H9 (cell line): Measurements from ENCODE around the gene CSTA. TPM values are rescaled to one million over a fixed set of nuclear protein-coding genes. Genes with fewer than 3 reads are reported as not detected.

ENCODE experiments used
- DNase-seq: peaks from one replicate; pipeline ENCODE4 v3.0.0-alpha.2; 2017
- H2AFZ ChIP-seq: one replicate; pipeline ENCODE4 v1.6.1; 2013; ENCODE audit warnings: mild to moderate bottlenecking, low read length, control low read depth, moderate library complexity
- H2AK5ac ChIP-seq: 2 replicates; pipeline ENCODE4 v1.6.1; 2013; ENCODE audit warnings: low read length, control low read depth, mixed read lengths; ENCODE audit not compliant: insufficient read length
- H2BK120ac ChIP-seq: one replicate; pipeline ENCODE4 v1.6.1; 2013; ENCODE audit warnings: low read depth, mild to moderate bottlenecking, low read length, control low read depth, inconsistent platforms; ENCODE audit not compliant: poor library complexity, severe bottlenecking
- H2BK12ac ChIP-seq: 2 replicates; pipeline ENCODE4 v1.6.1; 2013; ENCODE audit warnings: low read length, control low read depth, mixed read lengths, low read depth; ENCODE audit not compliant: insufficient read length
- H2BK15ac ChIP-seq: 2 replicates; pipeline ENCODE4 v1.6.1; 2013; ENCODE audit warnings: low read depth, low read length, control low read depth
- H2BK20ac ChIP-seq: one replicate; pipeline ENCODE4 v1.6.1; 2013; ENCODE audit warnings: low read depth, mild to moderate bottlenecking, low read length, control low read depth, inconsistent platforms; ENCODE audit not compliant: poor library complexity, severe bottlenecking
- H2BK5ac ChIP-seq: 2 replicates; pipeline ENCODE4 v1.6.1; 2013; ENCODE audit warnings: low read length, control low read depth, mixed read lengths; ENCODE audit not compliant: insufficient read length
- H3K14ac ChIP-seq: 2 replicates; pipeline ENCODE4 v1.6.1; 2013; ENCODE audit warnings: low read length, control low read depth; ENCODE audit not compliant: insufficient read depth
- H3K18ac ChIP-seq: 2 replicates; pipeline ENCODE4 v1.6.1; 2013; ENCODE audit warnings: low read depth, mild to moderate bottlenecking, mixed read lengths, low read length, control low read depth; ENCODE audit not compliant: insufficient read length
- H3K23ac ChIP-seq: 2 replicates; pipeline ENCODE4 v1.6.1; 2013; ENCODE audit warnings: low read length, control low read depth, mixed read lengths, low read depth; ENCODE audit not compliant: insufficient read length
- H3K23me2 ChIP-seq: 2 replicates; pipeline ENCODE4 v1.6.1; 2013; ENCODE audit warnings: low read depth, mild to moderate bottlenecking, mixed read lengths, low read length, control low read depth; ENCODE audit not compliant: insufficient read length, poor library complexity, severe bottlenecking
- H3K27ac ChIP-seq: 2 replicates; pipeline ENCODE4 v1.5.1; 2013; ENCODE audit warnings: low read length, control low read depth, mixed read lengths, low read depth; ENCODE audit not compliant: insufficient read length
- H3K27me3 ChIP-seq: 2 replicates; pipeline ENCODE4 v1.6.1; 2013; ENCODE audit warnings: low read length, control low read depth, inconsistent platforms; ENCODE audit not compliant: insufficient read depth
- H3K4ac ChIP-seq: 2 replicates; pipeline ENCODE4 v1.6.1; 2013; ENCODE audit warnings: low read depth, mild to moderate bottlenecking, control low read depth, inconsistent platforms, low read length, moderate library complexity
- H3K4me1 ChIP-seq: 2 replicates; pipeline ENCODE4 v1.6.1; 2013; ENCODE audit warnings: low read length, control low read depth, inconsistent platforms; ENCODE audit not compliant: insufficient read depth
- H3K4me2 ChIP-seq: 2 replicates; pipeline ENCODE4 v1.6.1; 2013; ENCODE audit warnings: low read length, control low read depth, mixed read lengths; ENCODE audit not compliant: insufficient read length, insufficient read depth
- H3K56ac ChIP-seq: 2 replicates; pipeline ENCODE4 v1.6.1; 2013; ENCODE audit warnings: low read depth, mild to moderate bottlenecking, mixed read lengths, low read length, control low read depth; ENCODE audit not compliant: insufficient read length
- H3K79me1 ChIP-seq: 2 replicates; pipeline ENCODE4 v1.6.1; 2013; ENCODE audit warnings: low read depth, mild to moderate bottlenecking, moderate library complexity, low read length, control low read depth, inconsistent platforms; ENCODE audit not compliant: insufficient read depth, poor library complexity, severe bottlenecking
- H3K79me2 ChIP-seq: 2 replicates; pipeline ENCODE4 v1.6.1; 2013; ENCODE audit warnings: low read length, control low read depth, inconsistent platforms; ENCODE audit not compliant: insufficient read depth
- H3K9ac ChIP-seq: 2 replicates; pipeline ENCODE4 v1.6.1; 2013; ENCODE audit warnings: low read length, control low read depth, mixed read lengths; ENCODE audit not compliant: insufficient read length; ENCODE audit errors: extremely low read depth
- H3K9me3 ChIP-seq: one replicate; pipeline ENCODE4 v1.6.1; 2013; ENCODE audit warnings: low read depth, low read length, inconsistent platforms; ENCODE audit not compliant: control insufficient read depth
- H3T11ph ChIP-seq: one replicate; pipeline ENCODE4 v1.6.1; 2013; ENCODE audit warnings: mild to moderate bottlenecking, low read length, control low read depth, inconsistent platforms
- H4K20me1 ChIP-seq: one replicate; pipeline ENCODE4 v1.6.1; 2013; ENCODE audit not compliant: control insufficient read depth, insufficient read length, insufficient read depth
- H4K5ac ChIP-seq: 2 replicates; pipeline ENCODE4 v1.6.1; 2013; ENCODE audit warnings: low read depth, mild to moderate bottlenecking, mixed read lengths, low read length, control low read depth; ENCODE audit not compliant: insufficient read length
- H4K8ac ChIP-seq: replicated peaks from 2 replicates; pipeline ENCODE4 v1.6.1; 2013; ENCODE audit warnings: low read length, control low read depth, mixed read lengths, low read depth; ENCODE audit not compliant: insufficient read length
- H4K91ac ChIP-seq: 2 replicates; pipeline ENCODE4 v1.6.1; 2013; ENCODE audit warnings: low read depth, mild to moderate bottlenecking, moderate library complexity, mixed read lengths, low read length, control low read depth; ENCODE audit not compliant: insufficient read length
- H3K27ac Mint-ChIP-seq, 3 experiments: 2 replicates in 2 of 3; 3 replicates in 1 of 3; pipeline ENCODE4 v1.8.0; 2020 to 2021; ENCODE audit warnings: mixed read lengths in 3 of 3, mild to moderate bottlenecking in 1 of 3, moderate library complexity in 1 of 3
- H3K27me3 Mint-ChIP-seq: 2 replicates; pipeline ENCODE4 v1.8.0; 2021; ENCODE audit warnings: low read depth, mild to moderate bottlenecking, moderate library complexity, mixed read lengths
- H3K36me3 Mint-ChIP-seq, 3 experiments: 2 replicates in 2 of 3; 3 replicates in 1 of 3; pipeline ENCODE4 v1.8.0; 2020 to 2021; ENCODE audit warnings: low read depth in 3 of 3, mixed read lengths in 3 of 3; ENCODE audit not compliant: insufficient read depth in 1 of 3
- H3K4me1 Mint-ChIP-seq, 2 experiments: 2 replicates each; pipeline ENCODE4 v1.8.0; 2020; ENCODE audit warnings: mixed read lengths in 2 of 2
- H3K4me3 Mint-ChIP-seq, 2 experiments: 2 replicates in 1 of 2; 3 replicates in 1 of 2; pipeline ENCODE4 v1.8.0; 2020 to 2021; ENCODE audit warnings: mild to moderate bottlenecking in 2 of 2, mixed read lengths in 2 of 2, moderate library complexity in 1 of 2
- H3K9me3 Mint-ChIP-seq, 2 experiments: 2 replicates in 1 of 2; 3 replicates in 1 of 2; pipeline ENCODE4 v1.8.0; 2020; ENCODE audit warnings: mild to moderate bottlenecking in 2 of 2, mixed read lengths in 2 of 2, moderate library complexity in 1 of 2
- total RNA-seq: library from RNA; stranded (reverse); gene quantifications from 2 replicates; pipeline ENCODE4 v1.2.1, GENCODE V29; 2021
- TF ChIP-seq, protein P1 (sequence below): fragments of 200-600 bp; sonication (generic); conservative IDR thresholded peaks from 3 replicates; pipeline ENCODE4 v1.8.0; 2021; ENCODE audit warnings: antibody characterized with exemption, mild to moderate bottlenecking

The CSTA gene
- total RNA-seq, 1 experiment from 2014 or later: not detected

DNA sequence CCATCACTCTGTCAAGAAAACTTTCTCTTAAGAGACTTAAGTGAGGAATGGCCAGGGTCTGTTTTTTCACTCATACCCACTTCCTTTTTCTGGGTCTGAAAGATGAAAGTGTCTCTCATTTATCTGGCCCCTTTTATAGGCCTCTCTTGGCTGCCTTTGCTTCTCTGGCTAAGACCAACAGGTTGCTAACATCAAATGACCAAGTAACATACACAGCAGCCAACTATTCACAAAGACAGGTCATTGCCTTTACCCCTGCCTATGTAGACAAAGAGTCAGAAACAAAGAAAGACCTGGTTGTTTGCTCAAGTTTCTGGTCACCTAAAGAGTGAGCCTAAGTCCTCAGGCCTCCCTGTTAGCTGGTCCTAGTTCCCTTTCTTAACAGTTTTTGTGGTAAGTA lies 24.0 kb upstream of the CSTA start:
- no peaks in the 10 kb centered on the region for H3K27me3 ChIP-seq
- H3K4me1 ChIP-seq: no peaks in the 10 kb centered on the region
- H3K79me1 ChIP-seq: no peaks in the 10 kb centered on the region
- H2BK15ac ChIP-seq: no peak overlapping the region
- H4K8ac ChIP-seq: no peak overlapping the region
- no peak overlapping the region for H3K27ac ChIP-seq
- TF ChIP-seq, protein P1, sequence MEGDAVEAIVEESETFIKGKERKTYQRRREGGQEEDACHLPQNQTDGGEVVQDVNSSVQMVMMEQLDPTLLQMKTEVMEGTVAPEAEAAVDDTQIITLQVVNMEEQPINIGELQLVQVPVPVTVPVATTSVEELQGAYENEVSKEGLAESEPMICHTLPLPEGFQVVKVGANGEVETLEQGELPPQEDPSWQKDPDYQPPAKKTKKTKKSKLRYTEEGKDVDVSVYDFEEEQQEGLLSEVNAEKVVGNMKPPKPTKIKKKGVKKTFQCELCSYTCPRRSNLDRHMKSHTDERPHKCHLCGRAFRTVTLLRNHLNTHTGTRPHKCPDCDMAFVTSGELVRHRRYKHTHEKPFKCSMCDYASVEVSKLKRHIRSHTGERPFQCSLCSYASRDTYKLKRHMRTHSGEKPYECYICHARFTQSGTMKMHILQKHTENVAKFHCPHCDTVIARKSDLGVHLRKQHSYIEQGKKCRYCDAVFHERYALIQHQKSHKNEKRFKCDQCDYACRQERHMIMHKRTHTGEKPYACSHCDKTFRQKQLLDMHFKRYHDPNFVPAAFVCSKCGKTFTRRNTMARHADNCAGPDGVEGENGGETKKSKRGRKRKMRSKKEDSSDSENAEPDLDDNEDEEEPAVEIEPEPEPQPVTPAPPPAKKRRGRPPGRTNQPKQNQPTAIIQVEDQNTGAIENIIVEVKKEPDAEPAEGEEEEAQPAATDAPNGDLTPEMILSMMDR: no peak
- H3K56ac ChIP-seq: no peak overlapping the region
- no peak overlapping the region for H2BK12ac ChIP-seq
- no peaks in the 10 kb centered on the region for H3K9me3 ChIP-seq
- H3K79me2 ChIP-seq: no peaks in the 10 kb centered on the region
- no peak overlapping the region for H3K23ac ChIP-seq
- no peak overlapping the region for H3T11ph ChIP-seq
- no peak overlapping the region for H3K4ac ChIP-seq
- no peak overlapping the region for H2AK5ac ChIP-seq
- no peak overlapping the region for H4K91ac ChIP-seq
- H3K9me3 Mint-ChIP-seq: peaks cover 0 to 1% of the 10 kb centered on the region in 2 experiments; a peak in 1 of 5 replicates
- H3K14ac ChIP-seq: no peak overlapping the region
- H3K4me3 Mint-ChIP-seq: no peak overlapping the region
- H3K9ac ChIP-seq: no peak overlapping the region
- H4K5ac ChIP-seq: no peak overlapping the region
- H2AFZ ChIP-seq: no peak overlapping the region
- no peak overlapping the region for H2BK20ac ChIP-seq
- H3K18ac ChIP-seq: no peak overlapping the region
- no peaks in the 10 kb centered on the region for H3K4me1 Mint-ChIP-seq
- H3K27me3 Mint-ChIP-seq: no peaks in the 10 kb centered on the region
- H3K27ac Mint-ChIP-seq: no peak overlapping the region
- no peaks in the 10 kb centered on the region for H3K23me2 ChIP-seq
- H2BK120ac ChIP-seq: no peak overlapping the region
- no peak overlapping the region for H3K4me2 ChIP-seq
- H2BK5ac ChIP-seq: no peak overlapping the region
- no peaks in the 10 kb centered on the region; a peak in 1 of 7 replicates for H3K36me3 Mint-ChIP-seq
- no peaks in the 10 kb centered on the region for H4K20me1 ChIP-seq
- no peak for DNase-seq
